GM21528 (cell line): Measurements from ENCODE around the gene MBOAT2.

ENCODE experiments used
- ATAC-seq: cut with Tn5 transposase; IDR thresholded peaks from one replicate; pipeline ENCODE4 v1.9.1; 2021; ENCODE audit warnings: mild to moderate bottlenecking, moderate library complexity; ENCODE audit not compliant: unreplicated experiment, low FRiP score

The MBOAT2 gene

DNA sequence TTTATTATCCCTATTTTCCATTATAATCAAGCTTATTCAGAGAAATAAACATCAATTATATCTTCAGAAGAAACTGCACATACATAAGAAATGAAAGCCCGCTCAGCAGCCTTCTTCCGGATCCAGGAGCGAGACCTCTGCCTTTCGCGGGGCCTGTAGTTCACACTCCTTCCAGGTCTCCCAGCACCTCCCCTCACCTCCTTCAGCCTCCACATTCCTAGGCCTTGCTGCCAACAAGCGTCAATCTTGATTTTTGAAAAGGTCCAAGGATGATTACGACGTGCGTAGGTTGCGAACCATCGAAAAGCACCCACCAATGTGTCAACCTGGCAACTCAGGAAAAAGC, 165.7 kb downstream of the MBOAT2 start:
- peak; percentile 13 for ATAC-seq

DNA sequence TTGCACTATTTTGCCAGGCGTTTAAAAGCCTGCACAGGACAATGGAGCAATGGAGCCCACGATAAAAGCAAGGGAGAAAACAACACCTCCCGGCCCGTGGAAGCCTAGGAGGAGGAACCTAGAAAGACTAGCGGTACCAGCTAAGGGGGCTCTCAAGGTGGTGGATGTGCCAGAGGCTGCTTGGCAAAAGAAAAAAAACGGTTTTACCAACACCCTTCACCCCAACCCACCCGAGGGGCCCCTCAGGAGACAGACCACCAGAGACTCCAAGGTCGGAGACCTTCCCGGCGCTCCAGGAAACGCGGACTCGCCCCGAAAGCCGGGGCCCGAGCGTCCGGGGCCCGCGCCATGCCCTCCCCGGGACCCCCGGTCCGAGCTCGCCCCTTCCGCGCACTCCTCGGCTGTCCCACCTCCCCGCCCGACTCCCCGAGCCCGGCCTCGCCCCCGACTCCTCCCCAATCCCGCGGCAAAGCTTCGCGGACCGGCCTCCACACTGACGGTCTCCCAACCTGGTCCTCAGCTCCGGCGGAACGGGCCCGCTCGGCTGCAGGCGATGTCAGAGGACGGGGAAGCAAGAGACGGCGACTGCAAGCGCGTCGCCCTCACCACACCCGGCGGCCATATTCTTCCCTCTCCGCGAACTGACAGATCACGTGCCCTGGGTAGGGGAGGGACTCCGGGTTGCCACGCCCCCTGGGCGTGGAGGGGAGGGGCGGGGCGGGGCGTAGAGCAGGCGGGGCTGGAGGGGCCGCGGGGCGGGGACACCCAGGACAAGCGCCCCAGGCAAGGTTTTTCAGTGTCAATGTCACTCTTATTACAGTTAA, 166.3 kb downstream of the MBOAT2 start, which contains the start of gene KIDINS220:
KIDINS220 (minus strand) TSS at position 643 of the 824 bp plus-strand sequence. CDS start 10,520 bp downstream, outside the sequence.
- ATAC-seq: peak; percentile 91

GRCh38 chr2:8835279-8835678, 168.2 kb downstream of the MBOAT2 start:
- ATAC-seq: no peak

DNA sequence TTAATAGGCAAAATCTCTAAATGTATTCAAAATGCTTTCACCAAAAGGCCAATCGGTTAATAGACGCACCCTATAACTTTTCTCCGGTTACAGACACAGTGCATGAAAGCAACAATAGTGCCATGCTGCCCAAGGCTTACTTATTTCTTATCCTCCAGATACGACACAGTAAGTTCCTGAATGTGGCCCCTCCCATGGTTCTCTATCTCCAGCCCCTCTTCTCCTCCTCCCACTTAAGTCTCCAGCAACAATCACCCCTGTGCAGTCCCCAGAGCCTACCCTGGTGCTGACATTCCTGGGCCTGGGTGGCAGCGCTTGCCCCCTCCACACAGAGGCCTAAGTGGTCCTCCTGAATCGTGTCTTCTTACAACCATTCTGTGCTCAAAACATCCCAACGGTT, 169.6 kb downstream of the MBOAT2 start:
- ATAC-seq: no peak

DNA sequence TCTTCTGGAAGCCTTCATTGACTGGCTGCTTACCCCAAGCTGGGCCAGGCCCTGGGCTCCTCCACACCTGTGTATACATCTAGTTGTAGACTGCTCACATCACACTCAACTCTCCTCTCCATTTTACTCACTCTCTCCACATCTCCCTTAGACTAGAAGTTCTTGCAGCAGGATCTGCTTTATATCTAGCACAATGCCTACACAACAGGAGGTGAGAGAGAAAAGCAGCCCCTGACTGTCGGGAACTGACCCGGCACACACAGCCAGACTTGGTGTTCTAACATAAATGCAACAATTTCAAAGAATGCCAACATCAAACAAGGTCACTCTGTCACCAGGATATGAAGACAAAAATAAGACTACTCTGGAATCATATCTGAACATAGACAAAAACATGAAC, 172.0 kb downstream of the MBOAT2 start:
- no peak for ATAC-seq

GRCh38 chr2:8827729-8828128, 175.8 kb downstream of the MBOAT2 start:
- no peak for ATAC-seq

DNA sequence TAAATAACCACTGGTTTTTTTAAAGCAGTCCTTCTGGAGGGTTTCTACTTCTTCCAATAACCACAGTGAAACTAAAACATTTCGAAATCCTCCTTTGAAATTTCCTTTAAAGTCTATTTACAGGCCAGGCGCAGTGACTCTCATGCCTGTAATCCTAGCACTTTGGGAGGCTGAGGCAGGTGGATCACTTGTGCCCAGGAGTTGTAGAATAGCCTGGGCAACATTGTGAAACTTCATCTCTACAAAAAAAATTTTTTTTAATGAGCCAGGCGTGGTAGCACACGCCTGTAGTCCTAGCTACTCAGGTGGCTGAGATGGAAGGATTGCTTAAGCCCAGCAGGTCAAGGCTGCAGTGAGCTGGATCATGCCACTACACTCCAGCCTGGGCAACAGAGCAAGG, 181.3 kb downstream of the MBOAT2 start:
- ATAC-seq: no peak

DNA sequence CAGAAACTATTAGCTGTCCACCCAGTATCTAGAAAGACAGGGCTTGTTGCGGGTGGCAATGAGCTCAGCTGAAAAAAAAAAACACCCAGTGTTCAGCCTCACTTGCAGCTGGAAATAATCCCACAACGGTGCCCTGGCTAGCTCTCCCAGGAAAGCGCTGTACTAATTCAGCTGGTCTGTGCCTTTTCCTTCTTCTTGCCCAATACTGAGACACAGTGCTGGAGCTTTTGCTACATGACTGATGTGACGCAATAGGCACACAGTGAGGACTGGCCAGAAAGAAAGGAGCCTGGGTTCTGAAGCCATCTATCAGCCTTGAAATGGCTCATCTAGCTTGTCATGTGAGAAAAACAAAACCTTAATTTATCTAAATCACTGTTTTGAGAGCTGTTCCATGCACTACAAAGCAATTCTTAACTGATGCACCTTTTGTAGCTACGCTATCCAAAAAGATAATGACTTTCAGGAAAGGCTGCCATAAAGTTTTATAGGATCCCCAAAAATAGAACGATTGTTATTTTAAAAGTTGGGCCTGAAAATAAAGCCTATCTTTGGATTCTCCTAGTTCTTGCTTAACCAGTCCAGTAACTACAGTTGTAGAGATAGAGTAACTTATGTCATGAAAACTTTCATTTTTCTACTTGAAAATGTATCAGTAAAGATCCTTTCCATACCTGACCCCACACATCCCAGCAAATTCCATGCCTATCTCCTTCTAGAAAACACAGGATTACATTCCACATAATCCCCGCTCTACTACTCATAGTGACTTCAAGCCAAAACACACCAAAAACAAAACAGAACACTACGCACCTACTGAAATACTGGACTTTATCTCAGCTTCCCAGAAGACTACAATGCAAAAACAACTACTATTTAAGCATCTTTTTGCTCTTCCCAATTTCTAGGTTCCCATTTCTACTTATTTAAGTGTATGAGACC, 181.9 kb downstream of the MBOAT2 start:
- no peak for ATAC-seq

GRCh38 chr2:8819948-8820347, 183.5 kb downstream of the MBOAT2 start:
- ATAC-seq: no peak

GRCh38 chr2:8819194-8819593, 184.3 kb downstream of the MBOAT2 start:
- ATAC-seq: no peak

DNA sequence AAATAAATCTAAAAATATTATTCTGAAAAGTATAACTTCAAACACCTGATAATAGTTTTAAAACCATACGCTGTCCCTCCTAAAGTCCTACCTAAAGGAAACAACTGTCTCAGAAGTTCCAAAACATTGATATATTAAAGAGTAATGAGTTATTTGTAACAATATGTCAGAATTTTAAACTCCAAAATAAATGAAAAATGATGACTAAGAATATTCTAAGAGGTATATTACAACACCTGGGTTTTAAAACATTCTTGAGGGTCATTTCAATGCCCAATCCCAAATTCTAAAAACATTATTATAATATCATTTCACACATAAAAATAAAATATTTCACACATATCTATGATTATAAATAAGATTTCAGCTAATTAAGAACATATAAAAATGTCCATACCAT, 186.3 kb downstream of the MBOAT2 start:
- ATAC-seq: no peak

DNA sequence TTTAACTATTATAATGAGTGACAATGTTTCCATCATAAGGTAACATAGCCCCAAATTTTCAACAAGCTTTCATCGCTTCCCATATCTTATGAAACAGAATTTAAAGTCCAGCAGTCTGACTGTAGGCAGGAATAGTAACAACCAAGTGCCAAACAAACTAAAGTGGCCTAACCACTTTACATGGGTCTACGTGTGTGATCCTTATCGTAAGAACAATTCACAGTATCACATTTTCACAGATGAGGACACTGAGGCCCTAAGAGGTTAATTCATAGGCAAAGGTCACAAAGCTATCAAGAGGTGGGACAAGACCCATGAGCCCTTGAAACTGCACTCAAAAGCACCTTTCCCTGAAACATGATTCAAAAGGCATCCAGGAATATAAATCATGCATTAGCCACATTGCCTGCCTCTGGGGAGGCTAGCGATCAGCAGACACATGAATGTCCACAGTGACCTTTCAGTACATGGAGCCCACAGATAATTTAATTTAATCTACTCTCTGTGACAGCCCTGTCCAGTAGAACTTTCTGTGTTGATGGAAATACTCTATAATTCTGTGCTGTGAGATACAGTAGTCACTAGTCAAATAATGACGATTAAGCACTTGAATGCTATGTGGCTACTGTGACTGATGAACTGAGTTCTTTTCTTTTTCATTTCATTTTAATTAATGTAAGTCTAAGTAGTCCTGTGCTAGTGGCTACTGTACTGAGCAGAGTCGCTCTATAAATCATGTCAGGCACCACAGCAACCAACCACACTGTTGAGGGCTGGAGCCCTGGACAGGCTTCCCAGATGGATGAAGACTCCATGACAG, 196.4 kb downstream of the MBOAT2 start:
- ATAC-seq: no peak

- no peak for ATAC-seq
These were observed 197.9 kb downstream of the MBOAT2 start for GRCh38 chr2:8805278-8806210.

DNA sequence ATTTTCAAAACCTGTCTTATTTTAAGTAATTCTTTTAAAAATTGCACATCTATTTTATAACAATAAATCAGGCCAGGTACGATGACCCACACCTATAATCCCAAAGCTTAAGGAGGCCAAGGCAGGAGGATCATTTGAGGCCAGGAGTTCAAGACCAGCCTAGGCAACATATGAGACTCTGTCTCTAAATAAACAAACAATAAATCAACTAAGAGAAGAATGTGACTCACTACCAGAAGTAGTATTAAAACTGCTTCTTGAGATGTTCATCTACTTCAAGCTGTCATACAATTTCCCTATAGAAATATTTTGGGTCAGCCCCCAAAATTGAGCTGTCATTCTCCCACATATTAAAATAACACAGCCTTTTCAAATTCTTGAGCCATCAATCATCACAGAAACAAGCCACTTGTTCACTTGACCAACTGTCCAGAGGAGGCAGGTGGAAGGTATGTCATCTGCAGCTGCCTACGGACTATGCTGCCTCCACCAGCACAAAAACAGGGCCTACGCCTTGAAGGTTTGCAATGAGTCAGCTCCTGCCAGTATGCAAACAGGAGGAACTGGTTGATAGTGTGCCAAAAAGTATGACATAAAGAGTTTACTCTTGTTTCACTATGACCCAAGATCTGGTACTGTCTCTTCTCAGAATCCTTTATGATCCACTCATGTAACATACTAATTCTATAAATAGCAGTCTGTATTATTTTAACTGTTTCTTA, 199.7 kb downstream of the MBOAT2 start:
- ATAC-seq: peak; percentile 96

DNA sequence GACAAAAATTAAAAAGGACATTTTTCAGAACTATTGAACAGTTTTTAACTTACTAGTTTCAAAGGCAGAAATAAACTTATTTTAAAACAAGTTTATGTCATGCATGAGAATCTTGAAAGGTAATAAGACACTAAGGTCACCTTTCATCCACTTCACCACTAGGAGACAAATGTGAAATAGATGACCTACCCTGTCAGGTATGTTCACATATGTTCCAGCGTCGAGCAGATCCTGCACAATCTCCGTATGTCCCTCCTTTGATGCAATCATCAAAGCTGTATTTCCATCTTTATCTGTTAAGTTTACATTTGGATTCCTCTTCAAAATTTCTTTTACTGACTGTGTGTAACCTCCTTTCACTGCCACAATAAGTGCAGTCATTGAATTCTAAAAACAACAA, 200.7 kb downstream of the MBOAT2 start:
- no peak for ATAC-seq
